ENCODE results near the gene CACNB4.
"Not testable (repeated sequence)": the region's sequence is repeated elsewhere in the genome, so short reads cannot be mapped to it uniquely, and the experiment has no call there.

CACNB4 gene

GRCh38 chr2:151891566-151892194 is 207.2 kb downstream of the CACNB4 start:
- DNase-seq, result no peak

DNA sequence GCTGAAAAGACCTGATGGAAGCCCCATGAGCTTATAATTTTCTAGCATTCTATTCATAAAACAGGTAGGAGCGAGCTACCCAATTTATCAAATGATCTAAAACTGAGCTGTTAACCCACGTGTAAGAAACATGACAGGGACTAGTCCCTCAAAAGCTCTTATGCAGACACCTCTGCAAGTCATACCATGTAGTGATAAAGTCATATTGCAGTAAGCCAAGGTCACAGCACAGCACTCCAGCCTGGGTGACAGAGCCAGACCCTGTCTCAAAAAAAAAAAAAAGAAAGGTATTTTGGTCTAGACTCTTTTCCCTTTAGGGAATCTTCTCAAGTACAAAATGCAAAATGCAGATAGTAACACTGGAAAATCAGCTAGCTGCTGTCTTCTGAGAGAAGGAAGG is 211.7 kb downstream of the CACNB4 start:
- DNase-seq, result no peak

DNA sequence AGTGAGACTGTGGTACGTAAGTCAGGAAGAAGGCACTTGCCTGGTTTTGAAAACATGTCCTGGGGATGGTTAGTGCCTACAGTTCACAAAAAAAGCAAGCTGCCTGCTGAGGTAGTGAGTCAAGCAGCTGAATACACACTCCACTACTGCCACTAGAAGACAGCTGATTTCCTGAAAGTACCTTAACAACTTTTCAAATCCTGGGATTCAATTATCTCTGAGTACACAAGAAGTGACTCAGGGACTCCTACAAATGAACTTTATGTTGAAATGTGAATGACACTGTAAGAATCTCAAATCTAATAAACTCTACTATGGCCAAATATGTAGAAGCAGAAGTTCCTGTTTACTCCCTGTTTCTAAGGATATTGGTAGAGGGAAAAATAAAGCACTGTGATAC is 212.6 kb downstream of the CACNB4 start:
- DNase-seq, result no peak

DNA sequence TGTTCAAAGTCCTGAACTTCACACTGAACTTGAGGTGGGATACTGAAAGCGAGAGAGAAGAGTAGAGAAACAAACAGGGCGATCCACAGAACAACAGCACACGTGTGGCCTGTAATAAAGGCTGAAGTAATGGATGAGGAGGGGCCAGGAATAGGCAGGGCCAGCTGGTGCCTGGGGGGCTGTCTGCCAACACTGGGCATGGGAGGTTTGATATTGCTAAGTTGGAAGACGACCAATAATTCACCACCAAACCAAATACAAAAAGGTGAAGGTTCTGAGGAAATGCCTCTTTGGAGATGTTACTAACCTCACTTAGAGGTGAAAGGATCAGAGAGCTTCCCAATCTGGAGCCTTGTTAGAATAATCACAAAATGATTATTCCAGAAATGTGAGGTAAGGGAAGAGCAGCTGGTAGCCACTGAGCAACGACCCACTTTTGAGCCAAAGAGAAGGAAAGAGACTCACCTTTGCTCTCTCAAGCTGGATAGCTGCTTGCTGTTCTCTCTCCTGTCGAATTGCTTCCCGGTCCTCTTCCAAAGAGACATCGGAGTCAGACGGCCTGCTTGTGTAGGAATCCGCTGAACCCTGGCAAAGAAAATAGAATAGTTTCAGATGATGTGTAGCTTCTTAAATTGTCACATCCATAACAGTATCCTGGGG is 215.9 kb downstream of the CACNB4 start:
- no peak for DNase-seq

DNA sequence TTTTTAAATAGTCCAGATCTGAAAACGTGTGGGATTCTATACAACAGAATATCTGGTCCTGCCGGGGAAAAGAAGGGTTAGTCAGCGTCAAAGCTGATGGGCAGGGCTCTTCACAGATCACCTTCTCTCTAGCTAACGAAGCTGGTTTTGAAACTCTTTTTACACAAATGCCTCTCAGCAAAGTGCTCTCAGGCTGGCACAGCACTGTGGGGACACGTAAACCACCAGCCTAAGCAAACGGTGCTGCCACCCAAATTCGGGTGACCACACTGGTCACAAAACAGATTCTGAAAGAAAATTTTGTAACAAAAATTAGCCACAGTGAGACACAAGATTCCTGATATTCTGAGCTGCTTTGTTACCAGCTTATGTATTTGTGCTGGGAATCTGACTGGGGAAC is 217.5 kb downstream of the CACNB4 start:
- no peak for DNase-seq

DNA sequence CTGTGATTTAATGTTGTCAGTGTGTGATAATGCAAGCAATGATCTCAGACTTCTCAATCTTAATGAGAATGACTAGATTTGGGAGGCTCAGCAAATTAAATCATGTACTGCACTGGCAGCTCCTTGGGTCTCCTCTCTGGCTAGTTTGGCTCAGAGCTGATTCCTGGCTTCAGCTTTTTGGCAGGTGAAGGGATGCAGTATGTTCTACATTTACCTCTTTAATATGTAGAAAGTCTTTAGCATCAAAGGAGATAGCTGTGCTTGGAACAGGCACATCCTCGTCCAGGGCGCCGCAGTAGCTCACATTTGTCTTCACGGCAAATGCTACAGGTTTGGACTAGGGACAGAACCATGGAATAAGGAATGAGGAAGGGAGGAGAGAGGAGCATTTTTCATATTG is 218.3 kb downstream of the CACNB4 start:
- no peak for DNase-seq

DNA sequence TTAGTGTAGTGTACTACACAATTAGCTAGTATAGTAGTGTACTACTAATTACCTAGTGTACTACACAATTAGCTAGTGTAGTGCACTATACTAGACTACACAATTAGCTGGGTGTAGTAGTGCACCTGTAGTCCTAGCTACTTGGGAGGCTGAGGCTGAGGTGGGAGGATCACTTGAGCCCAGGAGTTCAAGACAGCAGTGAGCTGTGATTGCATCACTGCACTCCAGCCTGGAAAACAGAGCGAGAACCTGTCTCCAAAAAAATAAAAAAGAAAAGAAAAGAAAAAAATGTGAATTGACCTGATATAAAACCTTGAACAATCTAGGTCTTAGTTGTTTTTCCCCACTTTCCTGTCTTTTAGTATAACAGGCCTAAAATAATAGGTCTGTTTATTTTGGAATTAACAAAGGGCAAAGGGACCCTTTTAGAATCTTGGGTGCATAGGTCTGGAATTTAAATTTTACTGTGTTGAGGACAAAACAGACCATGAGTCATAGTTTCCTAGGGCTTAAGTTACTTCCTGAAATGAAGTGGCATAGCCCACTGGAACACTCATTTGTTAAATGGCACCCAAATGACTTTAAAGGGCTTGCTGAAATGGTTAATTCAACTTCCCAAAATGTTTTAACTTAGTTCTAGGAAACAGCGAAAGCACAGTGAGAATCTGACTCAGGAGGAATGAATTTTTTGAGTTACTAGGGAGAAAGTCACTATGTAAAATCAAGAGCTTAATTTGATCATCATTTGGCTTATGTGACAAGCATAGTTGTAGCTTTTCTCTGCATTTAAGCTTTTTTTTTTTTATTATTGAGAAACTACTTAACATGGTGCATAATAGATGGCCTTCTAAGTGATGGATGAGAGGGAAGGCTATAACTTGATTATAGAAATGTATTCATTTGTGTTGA is 219.9 kb downstream of the CACNB4 start:
- DNase-seq, result no peak

DNA sequence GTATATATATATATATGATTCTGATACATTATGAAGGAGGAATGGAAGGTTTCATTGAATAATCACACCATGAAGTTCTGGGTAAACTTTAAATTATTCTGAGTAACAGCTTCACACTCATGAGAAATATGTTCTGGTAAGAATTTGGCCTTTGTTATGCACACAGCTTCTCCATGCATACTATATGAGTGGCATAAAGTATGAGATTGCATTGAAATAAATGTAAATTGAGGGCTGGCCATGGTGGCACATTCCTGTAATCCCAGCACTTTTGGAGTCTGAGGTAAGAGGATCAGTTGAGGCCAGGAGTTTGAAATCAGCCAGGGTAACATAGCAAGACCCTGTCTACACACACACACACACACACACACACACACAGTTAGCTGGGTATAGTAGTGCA is 220.6 kb downstream of the CACNB4 start:
- no peak for DNase-seq

DNA sequence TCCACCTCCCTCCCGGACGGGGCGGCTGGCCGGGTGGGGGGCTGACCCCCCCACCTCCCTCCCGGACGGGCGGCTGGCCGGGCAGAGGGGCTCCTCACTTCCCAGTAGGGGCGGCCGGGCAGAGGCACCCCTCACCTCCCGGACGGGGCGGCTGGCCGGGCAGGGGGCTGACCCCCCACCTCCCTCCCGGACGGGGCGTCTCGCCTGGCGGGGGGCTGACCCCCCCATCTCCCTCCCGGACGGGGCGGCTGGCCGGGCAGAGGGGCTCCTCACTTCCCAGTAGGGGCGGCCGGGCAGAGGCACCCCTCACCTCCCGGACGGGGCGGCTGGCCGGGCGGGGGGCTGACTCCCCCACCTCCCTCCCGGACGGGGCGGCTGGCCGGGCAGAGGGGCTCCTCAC is 223.2 kb downstream of the CACNB4 start:
- not testable (repeated sequence) for DNase-seq

DNA sequence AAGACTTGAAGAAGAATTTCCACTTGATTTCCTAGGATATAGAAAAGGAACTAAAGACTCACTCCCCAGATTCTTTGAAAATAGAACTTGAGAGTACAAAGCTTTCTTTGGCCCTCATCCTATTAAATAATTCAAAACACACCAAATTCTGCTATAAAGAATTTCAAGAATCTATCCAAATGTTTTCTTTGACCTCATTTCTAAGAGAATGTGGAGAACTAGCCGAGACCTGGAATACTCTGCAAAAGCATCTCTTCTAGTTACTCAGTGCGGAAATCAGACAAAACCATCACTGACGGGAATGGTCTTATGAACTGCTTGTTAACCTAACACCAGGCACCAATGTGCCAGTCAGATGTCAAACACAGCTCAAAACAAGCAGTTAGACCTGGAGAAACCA is 226.4 kb downstream of the CACNB4 start:
- DNase-seq, result no peak

GRCh38 chr2:151869291-151869690 is 229.6 kb downstream of the CACNB4 start:
- no peak for DNase-seq

DNA sequence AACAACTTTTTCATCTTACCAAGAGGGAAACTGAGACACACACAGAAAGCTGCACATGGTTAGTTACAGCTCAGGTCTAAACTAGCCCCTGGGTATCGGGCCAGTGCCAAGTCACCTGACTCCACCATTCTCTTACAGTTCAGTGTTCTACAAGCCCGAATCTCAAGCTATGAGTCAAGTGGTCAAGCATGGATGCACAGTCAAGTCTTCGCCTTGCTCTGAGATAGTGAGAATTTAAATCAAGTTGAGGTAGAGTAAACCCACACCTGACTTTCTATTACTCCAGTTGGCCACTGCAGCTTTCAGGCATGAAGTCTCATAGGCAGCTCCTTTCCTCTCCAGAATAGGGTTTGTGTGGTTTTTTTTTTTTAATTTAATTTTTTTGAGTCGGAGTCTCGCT is 236.1 kb downstream of the CACNB4 start:
- DNase-seq, result no peak

- no peak for DNase-seq
Measured at GRCh38 chr2:151861174-151861573, 237.7 kb downstream of the CACNB4 start.

DNA sequence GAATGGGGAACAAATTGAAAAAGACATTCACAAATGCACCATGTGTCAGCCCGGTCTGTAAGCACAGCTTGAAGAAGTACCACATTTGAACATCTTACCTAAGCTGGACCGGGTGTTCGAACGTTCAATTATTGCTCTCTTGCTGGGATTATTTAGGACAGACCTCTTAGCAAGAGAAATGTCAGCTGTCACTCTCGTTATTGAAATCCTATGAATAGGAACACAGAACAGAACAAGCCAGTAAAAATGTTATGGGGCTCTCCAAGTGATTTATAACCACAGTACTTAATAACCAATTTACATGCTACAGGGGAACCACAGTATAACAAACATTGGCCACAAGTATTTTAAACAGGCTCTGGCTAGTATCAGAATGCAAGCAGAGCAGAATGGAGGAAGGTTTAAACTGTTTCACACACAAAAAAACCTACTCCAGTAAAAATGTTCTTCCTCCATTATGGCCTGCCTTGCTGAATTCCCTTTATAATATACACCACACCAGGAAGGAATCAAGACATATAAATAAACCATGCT is 238.2 kb downstream of the CACNB4 start:
- DNase-seq, result no peak

- DNase-seq, result no peak
Measured at GRCh38 chr2:151860210-151860609, 238.6 kb downstream of the CACNB4 start.

DNA sequence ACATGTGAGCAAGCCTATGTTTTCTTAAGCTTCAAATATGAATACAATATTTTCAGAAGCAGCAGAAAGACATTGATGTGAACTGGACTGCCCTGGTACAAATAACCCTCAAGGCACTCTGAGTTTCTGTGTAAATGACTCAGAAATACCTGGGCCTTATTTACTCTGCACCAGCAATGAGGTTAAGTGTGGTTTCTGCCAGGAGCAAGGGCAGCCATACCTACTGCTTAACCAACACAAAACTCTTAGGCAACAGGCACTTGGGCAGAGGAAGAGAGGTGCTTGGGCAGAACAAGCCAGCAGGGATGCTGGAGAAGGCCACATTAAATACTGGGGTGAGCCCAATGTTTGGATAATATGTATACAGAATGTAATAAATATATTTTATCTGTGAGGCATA is 241.2 kb downstream of the CACNB4 start:
- DNase-seq, result no peak

DNA sequence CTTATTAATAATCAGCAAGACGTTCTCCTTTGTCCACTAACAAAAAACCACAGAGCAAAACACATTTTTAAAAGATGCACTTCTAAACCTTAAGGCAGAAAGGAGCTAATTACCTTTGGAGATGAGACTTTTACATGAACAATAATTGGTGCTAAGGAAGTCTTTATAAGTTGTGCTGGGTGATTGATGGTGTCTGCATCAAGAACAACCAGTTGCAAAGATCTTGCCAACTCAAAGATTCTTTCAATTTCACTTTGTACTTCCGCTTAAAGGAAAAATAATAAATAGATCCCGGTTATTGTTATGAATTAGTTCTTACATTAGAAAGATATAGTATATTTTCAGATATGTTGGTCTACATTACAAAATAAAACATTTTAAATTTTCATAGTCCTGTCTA is 243.7 kb downstream of the CACNB4 start:
- no peak for DNase-seq

GRCh38 chr2:151853070-151853758 is 245.6 kb downstream of the CACNB4 start:
- no peak for DNase-seq

DNA sequence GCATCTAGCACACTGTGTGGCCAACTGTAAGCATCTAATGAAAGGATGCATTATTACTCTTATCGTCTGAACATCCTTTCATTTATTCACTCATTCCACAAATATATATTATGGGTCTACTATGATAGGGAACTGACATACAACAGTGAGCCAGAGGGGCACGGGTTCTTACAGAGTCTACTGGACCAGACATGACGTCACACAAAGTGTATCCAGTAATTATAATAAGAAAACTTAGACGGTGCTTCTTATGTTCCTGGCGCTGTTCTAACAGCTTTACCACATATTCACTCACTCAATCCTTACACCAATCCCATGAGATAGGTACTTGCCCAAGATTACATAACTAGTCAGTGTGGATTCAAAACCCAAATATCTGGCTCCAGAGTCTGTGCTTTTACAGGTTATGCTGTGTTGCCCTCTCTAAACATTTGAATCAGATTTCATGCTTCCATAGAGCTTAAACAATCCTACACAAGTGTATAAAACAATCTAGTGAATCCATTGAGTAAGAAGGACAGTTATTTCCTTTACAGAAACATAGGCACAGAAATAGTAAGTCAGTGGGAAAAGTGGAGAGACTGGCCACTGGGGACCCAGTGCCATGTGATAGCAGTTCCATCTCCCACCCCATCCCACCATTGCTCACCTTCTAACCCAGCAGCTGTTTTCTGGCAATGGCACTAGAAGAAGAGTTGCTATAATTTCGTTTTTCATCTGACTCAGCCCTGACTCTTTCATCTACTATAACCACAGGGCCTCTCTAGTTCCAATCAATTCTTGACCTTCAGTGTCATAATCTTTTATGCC is 246.4 kb downstream of the CACNB4 start:
- DNase-seq, result no peak

- DNase-seq, result no peak
Measured at GRCh38 chr2:151851761-151852160, 247.1 kb downstream of the CACNB4 start.

GRCh38 chr2:151849413-151850010 is 249.3 kb downstream of the CACNB4 start:
- no peak for DNase-seq

- no peak for DNase-seq
Measured at GRCh38 chr2:151845884-151846283, 253.0 kb downstream of the CACNB4 start.

Measured in activated naive CD4-positive, alpha-beta T cell treated with Interleukin-2 at 50 U/mL for 16 hours (primary cell).